Neural cell (in vitro differentiated cells): ENCODE measurements around the gene RNF8.

Source experiments
- CTCF ChIP-seq: fragments of 450-650 bp; IDR thresholded peaks from 2 replicates; pipeline ENCODE4 v1.5.1; 2014; ENCODE audit warnings: antibody characterized with exemption, mild to moderate bottlenecking, moderate library complexity; ENCODE audit not compliant: poor library complexity, severe bottlenecking
- MXI1 ChIP-seq: fragments of 450-650 bp; conservative IDR thresholded peaks from 2 replicates; pipeline ENCODE4 v1.6.1; 2014; ENCODE audit warnings: antibody characterized with exemption, mild to moderate bottlenecking; ENCODE audit not compliant: poor library complexity, severe bottlenecking
- SMC3 ChIP-seq: fragments of 450-650 bp; conservative IDR thresholded peaks from 2 replicates; pipeline ENCODE4 v1.6.1; 2014; ENCODE audit warnings: antibody characterized with exemption, mild to moderate bottlenecking, moderate library complexity; ENCODE audit not compliant: poor library complexity

- TF ChIP-seq CTCF = no peak
- no peak for TF ChIP-seq SMC3
- no peak for TF ChIP-seq MXI1
These were observed 2.8 kb upstream of the RNF8 start for GRCh38 chr6:37351027-37351426.
